ENCODE results near the gene ZNRF2.

DNA sequence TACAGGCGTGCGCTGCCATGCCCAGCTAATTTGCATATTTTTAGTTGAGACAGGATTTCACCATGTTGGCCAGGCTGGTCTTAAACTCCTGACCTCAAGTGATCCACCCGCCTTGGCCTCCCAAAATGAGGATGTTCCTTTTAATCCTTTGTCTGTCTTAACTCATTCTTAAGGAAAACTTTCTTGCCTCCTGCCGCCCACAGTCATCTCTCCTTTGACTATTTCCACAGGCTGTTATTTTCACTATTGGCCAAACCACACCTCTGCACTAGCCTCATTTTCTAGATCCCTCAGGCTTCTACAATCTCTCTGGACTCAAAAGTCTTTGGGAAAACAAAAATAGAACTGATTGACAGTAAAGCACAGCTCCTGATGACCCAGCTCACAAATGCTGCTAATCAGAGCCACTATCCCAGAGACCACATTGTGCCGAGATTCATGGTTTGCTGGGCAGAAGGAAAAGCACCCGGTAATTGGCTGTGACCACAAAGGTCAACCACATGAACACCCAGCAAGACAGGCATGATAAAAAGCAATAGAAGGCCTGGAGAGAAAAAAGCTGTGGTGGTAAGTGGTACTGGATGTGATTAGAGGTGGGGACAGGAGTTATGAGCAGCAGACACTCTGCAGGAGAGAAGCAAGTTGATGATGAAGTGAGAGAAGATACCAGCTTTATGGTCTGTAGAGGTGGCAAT lies 44.1 kb upstream of the ZNRF2 start:
- TF ChIP-seq, protein P1, sequence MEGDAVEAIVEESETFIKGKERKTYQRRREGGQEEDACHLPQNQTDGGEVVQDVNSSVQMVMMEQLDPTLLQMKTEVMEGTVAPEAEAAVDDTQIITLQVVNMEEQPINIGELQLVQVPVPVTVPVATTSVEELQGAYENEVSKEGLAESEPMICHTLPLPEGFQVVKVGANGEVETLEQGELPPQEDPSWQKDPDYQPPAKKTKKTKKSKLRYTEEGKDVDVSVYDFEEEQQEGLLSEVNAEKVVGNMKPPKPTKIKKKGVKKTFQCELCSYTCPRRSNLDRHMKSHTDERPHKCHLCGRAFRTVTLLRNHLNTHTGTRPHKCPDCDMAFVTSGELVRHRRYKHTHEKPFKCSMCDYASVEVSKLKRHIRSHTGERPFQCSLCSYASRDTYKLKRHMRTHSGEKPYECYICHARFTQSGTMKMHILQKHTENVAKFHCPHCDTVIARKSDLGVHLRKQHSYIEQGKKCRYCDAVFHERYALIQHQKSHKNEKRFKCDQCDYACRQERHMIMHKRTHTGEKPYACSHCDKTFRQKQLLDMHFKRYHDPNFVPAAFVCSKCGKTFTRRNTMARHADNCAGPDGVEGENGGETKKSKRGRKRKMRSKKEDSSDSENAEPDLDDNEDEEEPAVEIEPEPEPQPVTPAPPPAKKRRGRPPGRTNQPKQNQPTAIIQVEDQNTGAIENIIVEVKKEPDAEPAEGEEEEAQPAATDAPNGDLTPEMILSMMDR (IDR thresholded peaks at IDR 0.05 in 4 of 5, conservative IDR thresholded peaks at IDR 0.05 in 1 of 5) = no peak
- TF ChIP-seq POLR2A (IDR thresholded peaks at IDR 0.05) = no peak

Measured in gastrocnemius medialis (tissue), 4 donors.